GM12878 (cell line): ENCODE data around the gene KIAA1217. TPM values are rescaled to one million over a fixed set of nuclear protein-coding genes. Genes with fewer than 3 reads are reported as not detected.

Source experiments
- ATAC-seq: fragments of 200-7000 bp; cut with Tn5 transposase; 3 replicates; pipeline ENCODE4 v1.9.1; 2020; ENCODE audit warnings: mild to moderate bottlenecking, moderate library complexity
- BruUV-seq: library from RNA; stranded (reverse); fragments of 400-500 nt; replicated peaks from 2 replicates; lab custom pipeline; 2021; lab: Mats Ljungman, UMichigan
- CTCF ChIA-PET: fragments of 300-600 bp; sonication (Branson Sonifier 250); formaldehyde crosslinking; extraction: SDS; loops from one replicate; lab custom pipeline; 2021; ENCODE audit warnings: inconsistent platforms; lab: Yijun Ruan, JAX
- POLR2A ChIA-PET: fragments of 350-600 bp; formaldehyde crosslinking; extraction: SDS; loops from one replicate; lab custom pipeline; 2021; ENCODE audit warnings: inconsistent platforms; lab: Charles Lee
- RAD21 ChIA-PET: fragments of 300-600 bp; sonication (Branson Sonifier 250); formaldehyde crosslinking; loops from one replicate; lab custom pipeline; 2023; ENCODE audit warnings: antibody characterized with exemption; ENCODE audit not compliant: unreplicated experiment; lab: Charles Lee
- SMC1A ChIA-PET: fragments of 300-600 bp; sonication (Branson Sonifier 250); formaldehyde crosslinking; loops from one replicate; lab custom pipeline; 2023; ENCODE audit not compliant: unreplicated experiment, uncharacterized antibody; lab: Charles Lee
- DNase-seq: peaks from one replicate; pipeline ENCODE4 v3.0.0-alpha.2; 2011; ENCODE audit warnings: low read depth, low spot score
- FAIRE-seq: peaks from 3 replicates; lab custom pipeline; 2011; peaks lifted over from hg19 to GRCh38; lab: Jason Lieb, UNC
- H2AFZ ChIP-seq: 2 replicates; pipeline ENCODE4 v1.6.0; 2011; ENCODE audit warnings: low read depth, low read length, control low read depth; ENCODE audit not compliant: control insufficient read depth
- H3K27ac ChIP-seq: 2 replicates; pipeline ENCODE4 v1.5.1; 2011; ENCODE audit warnings: control low read depth; ENCODE audit not compliant: control insufficient read depth, insufficient read depth
- H3K27me3 ChIP-seq, 2 experiments: replicated peaks in 1 of 2; 2 replicates each; pipeline versions ENCODE4 v1.6.0 to v1.6.1; 2011; ENCODE audit warnings: low read length in 1 of 2; ENCODE audit not compliant: control insufficient read depth in 2 of 2, insufficient read depth in 2 of 2
- H3K36me3 ChIP-seq, 2 experiments: 2 replicates each; pipeline ENCODE4 v1.5.1; 2011; ENCODE audit warnings: low read length in 1 of 2; ENCODE audit not compliant: control insufficient read depth in 2 of 2, insufficient read depth in 2 of 2
- H3K4me1 ChIP-seq: 2 replicates; pipeline ENCODE4 v1.6.1; 2011; ENCODE audit warnings: mild to moderate bottlenecking, low read length, moderate library complexity, mixed read lengths; ENCODE audit not compliant: control insufficient read depth, insufficient read depth
- H3K4me2 ChIP-seq: 2 replicates; pipeline ENCODE4 v1.6.0; 2011; ENCODE audit warnings: control low read depth; ENCODE audit not compliant: control insufficient read depth, insufficient read depth
- H3K4me3 ChIP-seq: fragments of 200-600 bp; sonication (generic); 2 replicates; pipeline ENCODE4 v1.5.1; 2016
- H3K79me2 ChIP-seq: 2 replicates; pipeline ENCODE4 v1.6.0; 2011; ENCODE audit warnings: low read length; ENCODE audit not compliant: control insufficient read depth, insufficient read depth
- H3K9ac ChIP-seq: 2 replicates; pipeline ENCODE4 v1.8.0; 2011; ENCODE audit warnings: low read length, control low read depth, mixed read lengths; ENCODE audit not compliant: control insufficient read depth, insufficient read depth
- H3K9me3 ChIP-seq: replicated peaks from 3 replicates; pipeline ENCODE4 v1.5.1; 2011; ENCODE audit warnings: mild to moderate bottlenecking, low read length; ENCODE audit not compliant: control insufficient read depth, insufficient read depth
- H4K20me1 ChIP-seq: 2 replicates; pipeline ENCODE4 v1.6.0; 2011; ENCODE audit not compliant: control insufficient read depth, insufficient read depth
- ATF3 ChIP-seq: IDR thresholded peaks from 2 replicates; pipeline ENCODE4 v1.6.1; 2011; ENCODE audit warnings: low read depth, mild to moderate bottlenecking, low read length, moderate library complexity, borderline replicate concordance; ENCODE audit errors: extremely low read depth
- CBX3 ChIP-seq: fragments of 200-600 bp; sonication (generic); IDR thresholded peaks from 2 replicates; pipeline ENCODE4 v1.6.1; 2016; ENCODE audit warnings: low read depth, borderline replicate concordance
- EZH2 ChIP-seq: IDR thresholded peaks from 2 replicates; pipeline ENCODE4 v1.6.1; 2012; ENCODE audit warnings: low read depth, mild to moderate bottlenecking, control low read depth, inconsistent platforms, low read length, borderline replicate concordance; ENCODE audit not compliant: control insufficient read depth
- FOXM1 ChIP-seq: IDR thresholded peaks from 2 replicates; pipeline ENCODE4 v1.6.1; 2012; ENCODE audit warnings: low read depth, mild to moderate bottlenecking, inconsistent platforms, low read length, moderate library complexity
- KLF5 ChIP-seq: fragments of 450-650 bp; IDR thresholded peaks from 2 replicates; pipeline ENCODE4 v1.6.1; 2014; ENCODE audit warnings: mild to moderate bottlenecking; ENCODE audit not compliant: partially characterized antibody
- NR2F1 ChIP-seq: fragments of 450-650 bp; conservative IDR thresholded peaks from 2 replicates; pipeline ENCODE4 v1.6.1; 2017; ENCODE audit warnings: mild to moderate bottlenecking
- PAX8 ChIP-seq: fragments of 450-650 bp; IDR thresholded peaks from 2 replicates; pipeline ENCODE4 v1.6.1; 2017; ENCODE audit warnings: mild to moderate bottlenecking, moderate library complexity
- POLR2AphosphoS5 ChIP-seq: IDR thresholded peaks from 2 replicates; pipeline ENCODE4 v1.6.1; 2011; ENCODE audit warnings: mild to moderate bottlenecking, low read length, inconsistent platforms
- REST ChIP-seq: IDR thresholded peaks from 2 replicates; pipeline ENCODE4 v1.6.1; 2012; ENCODE audit warnings: mild to moderate bottlenecking, low read depth, low read length
- RFX5 ChIP-seq: IDR thresholded peaks from 2 replicates; pipeline ENCODE4 v1.6.1; 2011; ENCODE audit warnings: low read depth, low read length, improper control_type of control experiment
- ZBED1 ChIP-seq: IDR thresholded peaks from 2 replicates; pipeline ENCODE4 v1.6.1; 2016; ENCODE audit warnings: borderline replicate concordance
- whole genome bisulfite sequencing: methylation state at CpG from one replicate; pipeline ENCODE4 v1.1.6; 2016; ENCODE audit warnings: low lambda C conversion rate; ENCODE audit not compliant: insufficient replicate concordance, insufficient coverage; ENCODE audit errors: missing lambda C conversion rate; 5-methylcytosine and 5-hydroxymethylcytosine counted together
- in situ Hi-C: fragments of 300-500 bp; cut with MboI; formaldehyde crosslinking; loops from 9 replicates; pipeline ENCODE4 v1.14.3; 2018; ENCODE audit warnings: mixed read lengths
- intact Hi-C: fragments of 100-400 bp; cut with micrococcal nuclease; formaldehyde crosslinking; loops from one replicate; pipeline ENCODE4 v1.14.2; 2022; ENCODE audit not compliant: unreplicated experiment
- polyA plus RNA-seq, 11 experiments: library from polyadenylated mRNA; depleted of rRNA in 4 of 11; unstranded in 6 of 11; stranded (reverse) in 5 of 11; fragments of >200 nt; fragmentation: Nextera tagmentation in 4 of 11; fragmentation: Illumina TruSeq in 1 of 11; extraction: Ambion mirVana in 4 of 11; extraction: Trizol in 1 of 11; gene quantifications; 1 replicate in 1 of 11; 2 replicates in 10 of 11; pipeline versions ENCODE4 v1.2.1 to v1.2.3, GENCODE V29; 2011 to 2016; ENCODE audit warnings: inconsistent platforms in 2 of 11, missing spikeins in 2 of 11, low read depth in 1 of 11
- total RNA-seq, 4 experiments: library from RNA; depleted of rRNA in 3 of 4; stranded (reverse); fragments of >200 nt in 3 of 4; fragmentation: Illumina TruSeq in 1 of 4; extraction: Trizol in 1 of 4; gene quantifications; 2 replicates each; pipeline versions ENCODE4 v1.2.1 to v1.2.3, GENCODE V29; 2013 to 2021

The KIAA1217 gene
- total and polyA plus RNA-seq, 10 of the 15 experiments (the other 5 are each of a cell fraction or from before 2014, with no cell fraction given): 0.57 to 3.8 (median 2.1) TPM

GRCh38 chr10:24269476-24269875 lies 60.5 kb downstream of the KIAA1217 start:
- intact Hi-C loops: no loop called here
- BruUV-seq: no TSS peak
- POLR2A ChIA-PET: no interaction called here

More at GRCh38 chr10:24269476-24269875, 60.5 kb downstream of the KIAA1217 start:
- CTCF ChIA-PET: no interaction called here
- no peak overlapping the region for H3K9ac ChIP-seq
- H4K20me1 ChIP-seq: no peaks in the 10 kb centered on the region
- FAIRE-seq (no peak), ATAC-seq (no peak), DNase-seq (no peak)
- WGBS: 21% methylated on average over 1 of the region's 1 CpG
- H3K4me1 ChIP-seq: no peaks in the 10 kb centered on the region
- RAD21 ChIA-PET: no interaction called here
- H3K4me2 ChIP-seq: no peak overlapping the region
- SMC1A ChIA-PET: no interaction called here
- in situ Hi-C loops: no loop called here
- H3K27me3 ChIP-seq: no peaks in the 10 kb centered on the region
- H3K27ac ChIP-seq: no peak overlapping the region
- no peaks in the 10 kb centered on the region; the same call in 2 of the 3 replicates for H3K9me3 ChIP-seq
- no peaks in the 10 kb centered on the region for H3K36me3 ChIP-seq
- H2AFZ ChIP-seq: no peak overlapping the region
- no peak overlapping the region for H3K4me3 ChIP-seq
- no peaks in the 10 kb centered on the region for H3K79me2 ChIP-seq
- TF ChIP-seq RFX5 (no peak), REST (no peak), CBX3 (no peak), ATF3 (no peak), FOXM1 (no peak), POLR2AphosphoS5 (no peak), KLF5 (no peak), ZBED1 (no peak), EZH2 (no peak), NR2F1 (no peak), PAX8 (no peak)
